Measurements from ENCODE around the gene MACROD2.

Gene MACROD2

DNA sequence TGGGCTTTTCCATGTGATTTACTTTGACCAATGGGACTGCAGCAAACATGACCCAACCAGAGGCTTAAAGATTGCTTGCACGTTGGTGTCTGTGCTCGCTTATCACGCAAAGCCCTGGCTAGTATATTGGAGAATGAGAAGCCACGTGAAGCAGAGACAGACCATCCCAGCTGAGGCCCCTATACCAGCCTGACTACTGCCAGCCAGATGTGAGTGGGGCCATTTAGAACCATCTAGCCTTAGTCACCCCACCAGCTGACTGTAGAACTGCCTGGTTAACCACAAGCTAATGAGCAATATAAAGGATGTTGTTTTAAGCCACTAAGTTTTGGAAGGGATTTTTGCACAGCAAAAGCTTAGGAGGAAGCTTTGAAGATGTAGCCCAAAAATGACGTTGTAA, 74.5 kb downstream of the MACROD2 start:
- TF ChIP-seq, protein P1, sequence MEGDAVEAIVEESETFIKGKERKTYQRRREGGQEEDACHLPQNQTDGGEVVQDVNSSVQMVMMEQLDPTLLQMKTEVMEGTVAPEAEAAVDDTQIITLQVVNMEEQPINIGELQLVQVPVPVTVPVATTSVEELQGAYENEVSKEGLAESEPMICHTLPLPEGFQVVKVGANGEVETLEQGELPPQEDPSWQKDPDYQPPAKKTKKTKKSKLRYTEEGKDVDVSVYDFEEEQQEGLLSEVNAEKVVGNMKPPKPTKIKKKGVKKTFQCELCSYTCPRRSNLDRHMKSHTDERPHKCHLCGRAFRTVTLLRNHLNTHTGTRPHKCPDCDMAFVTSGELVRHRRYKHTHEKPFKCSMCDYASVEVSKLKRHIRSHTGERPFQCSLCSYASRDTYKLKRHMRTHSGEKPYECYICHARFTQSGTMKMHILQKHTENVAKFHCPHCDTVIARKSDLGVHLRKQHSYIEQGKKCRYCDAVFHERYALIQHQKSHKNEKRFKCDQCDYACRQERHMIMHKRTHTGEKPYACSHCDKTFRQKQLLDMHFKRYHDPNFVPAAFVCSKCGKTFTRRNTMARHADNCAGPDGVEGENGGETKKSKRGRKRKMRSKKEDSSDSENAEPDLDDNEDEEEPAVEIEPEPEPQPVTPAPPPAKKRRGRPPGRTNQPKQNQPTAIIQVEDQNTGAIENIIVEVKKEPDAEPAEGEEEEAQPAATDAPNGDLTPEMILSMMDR (IDR thresholded peaks at IDR 0.05; ENCODE audit: insufficient read depth, low read length, poor library complexity, severe bottlenecking), result no peak
- Histone ChIP-seq H3K27me3 (replicated peaks; ENCODE audit: control insufficient read depth, insufficient read depth, low read length) (no peaks in the 10 kb centered on the region; the same call in 1 of the 2 replicates), H3K4me3 (replicated peaks; ENCODE audit: low read depth, low read length) (no peak overlapping the region), H3K36me3 (ENCODE audit: control insufficient read depth, insufficient read depth, low read length) (no peaks in the 10 kb centered on the region)
- DNase-seq (ENCODE audit: extremely low read depth, insufficient read length), result no peak

DNA sequence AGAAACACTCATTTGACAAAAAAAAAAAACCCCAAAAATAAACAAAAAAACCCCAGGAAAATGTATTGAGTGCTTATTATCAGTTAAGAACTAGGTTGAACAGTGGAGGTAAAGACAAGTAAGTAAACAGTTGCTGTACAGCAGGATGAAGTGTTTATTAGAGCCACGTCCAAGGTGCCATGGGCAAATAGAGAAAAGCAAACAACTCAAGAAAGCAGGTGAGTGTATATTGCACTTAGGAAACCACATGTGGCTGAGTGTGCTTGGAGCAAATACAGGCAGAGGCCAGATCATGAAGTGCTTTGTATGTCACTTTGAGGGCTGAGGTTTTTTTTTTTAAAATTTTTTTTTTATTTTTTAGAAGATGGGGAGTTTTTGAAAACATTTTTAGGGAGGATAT, 98.3 kb downstream of the MACROD2 start:
- Histone ChIP-seq H3K27me3 (replicated peaks; ENCODE audit: control insufficient read depth, insufficient read depth, low read length) (no peaks in the 10 kb centered on the region), H3K4me3 (replicated peaks; ENCODE audit: low read depth, low read length) (no peak overlapping the region), H3K36me3 (ENCODE audit: control insufficient read depth, insufficient read depth, low read length) (no peaks in the 10 kb centered on the region)
- no peak for DNase-seq (ENCODE audit: extremely low read depth, insufficient read length)
- TF ChIP-seq, protein P1 (IDR thresholded peaks at IDR 0.05; ENCODE audit: insufficient read depth, low read length, poor library complexity, severe bottlenecking), result no peak

DNA sequence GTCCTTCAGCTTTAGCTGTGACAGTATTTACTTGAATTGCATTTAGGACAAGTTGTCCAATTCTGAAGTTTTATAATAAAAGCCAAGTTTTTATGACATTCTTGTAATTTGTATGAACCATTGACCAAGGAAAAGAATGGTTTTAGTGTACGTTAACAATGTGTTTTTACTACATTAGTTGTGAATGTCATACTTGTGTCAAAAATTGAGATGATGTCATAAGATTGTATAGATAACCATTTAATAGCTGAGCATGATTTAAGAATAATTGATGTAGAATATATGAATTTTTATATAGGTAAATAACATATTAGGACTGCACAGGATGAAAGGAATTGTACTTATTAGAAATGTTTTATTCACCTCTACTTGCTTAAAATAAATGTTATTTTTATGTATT, 102.9 kb downstream of the MACROD2 start:
- no peaks in the 10 kb centered on the region for H3K36me3 ChIP-seq (ENCODE audit: control insufficient read depth, insufficient read depth, low read length)
- no peaks in the 10 kb centered on the region for H3K27me3 ChIP-seq (replicated peaks; ENCODE audit: control insufficient read depth, insufficient read depth, low read length)
- no peak for DNase-seq (ENCODE audit: extremely low read depth, insufficient read length)
- H3K4me3 ChIP-seq (replicated peaks; ENCODE audit: low read depth, low read length), result no peak overlapping the region
- TF ChIP-seq, protein P1 (IDR thresholded peaks at IDR 0.05; ENCODE audit: insufficient read depth, low read length, poor library complexity, severe bottlenecking), result no peak

DNA sequence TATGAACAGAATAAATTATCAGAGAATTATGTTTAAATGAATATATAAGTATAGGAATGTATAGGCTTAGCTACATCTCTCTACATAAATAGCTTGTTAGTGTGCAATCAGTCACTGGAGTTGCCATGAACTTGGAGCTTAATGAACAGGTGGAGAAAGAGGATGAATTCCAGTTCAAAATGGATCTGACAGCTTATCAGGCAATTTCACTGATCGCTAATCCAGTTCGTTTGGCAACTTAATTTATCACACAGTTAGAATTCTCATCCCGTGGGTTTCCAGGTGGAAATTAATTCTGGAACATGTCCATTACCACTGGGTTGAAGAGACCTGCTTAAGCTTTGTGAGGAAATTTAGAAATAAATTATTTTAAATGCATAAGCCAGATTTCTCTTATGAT, 118.1 kb downstream of the MACROD2 start:
- no peaks in the 10 kb centered on the region for H3K36me3 ChIP-seq (ENCODE audit: control insufficient read depth, insufficient read depth, low read length)
- no peak for DNase-seq (ENCODE audit: extremely low read depth, insufficient read length)
- H3K4me3 ChIP-seq (replicated peaks; ENCODE audit: low read depth, low read length), result no peak overlapping the region
- H3K27me3 ChIP-seq (replicated peaks; ENCODE audit: control insufficient read depth, insufficient read depth, low read length), result no peaks in the 10 kb centered on the region
- TF ChIP-seq, protein P1 (IDR thresholded peaks at IDR 0.05; ENCODE audit: insufficient read depth, low read length, poor library complexity, severe bottlenecking), result no peak

DNA sequence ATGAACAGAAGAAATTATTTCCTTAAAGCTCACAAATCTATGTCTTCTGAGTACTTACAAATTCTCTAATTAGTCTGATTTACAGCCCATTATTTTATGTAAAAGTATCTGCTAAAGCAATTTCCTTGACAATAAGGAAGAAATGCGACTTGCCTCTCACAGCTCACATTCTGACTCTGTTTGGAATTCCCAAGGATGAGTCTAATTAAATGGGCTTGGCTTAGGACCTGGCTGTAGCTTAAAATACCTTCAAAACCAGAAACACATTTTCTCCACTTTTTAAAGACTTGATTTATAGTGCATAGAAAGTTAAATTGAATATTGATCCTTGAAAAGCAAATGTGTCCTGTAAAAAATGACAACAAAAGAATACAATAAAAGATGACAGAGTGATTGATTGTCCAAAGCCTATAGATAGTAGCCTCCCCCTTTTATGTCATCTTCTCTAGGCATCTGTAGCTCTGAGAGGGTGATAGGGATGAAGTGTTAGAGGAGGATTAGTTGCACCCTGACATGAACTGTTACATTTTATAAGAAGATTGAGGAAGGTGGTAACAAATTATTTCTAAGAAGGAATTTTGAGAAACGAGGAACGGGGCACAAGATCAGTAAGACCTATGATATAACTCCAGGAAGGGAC, 118.9 kb downstream of the MACROD2 start:
- TF ChIP-seq, protein P1 (IDR thresholded peaks at IDR 0.05; ENCODE audit: insufficient read depth, low read length, poor library complexity, severe bottlenecking), result no peak
- H3K27me3 ChIP-seq (replicated peaks; ENCODE audit: control insufficient read depth, insufficient read depth, low read length), result no peaks in the 10 kb centered on the region
- no peak overlapping the region for H3K4me3 ChIP-seq (replicated peaks; ENCODE audit: low read depth, low read length)
- no peaks in the 10 kb centered on the region for H3K36me3 ChIP-seq (ENCODE audit: control insufficient read depth, insufficient read depth, low read length)
- DNase-seq (ENCODE audit: extremely low read depth, insufficient read length), result no peak

DNA sequence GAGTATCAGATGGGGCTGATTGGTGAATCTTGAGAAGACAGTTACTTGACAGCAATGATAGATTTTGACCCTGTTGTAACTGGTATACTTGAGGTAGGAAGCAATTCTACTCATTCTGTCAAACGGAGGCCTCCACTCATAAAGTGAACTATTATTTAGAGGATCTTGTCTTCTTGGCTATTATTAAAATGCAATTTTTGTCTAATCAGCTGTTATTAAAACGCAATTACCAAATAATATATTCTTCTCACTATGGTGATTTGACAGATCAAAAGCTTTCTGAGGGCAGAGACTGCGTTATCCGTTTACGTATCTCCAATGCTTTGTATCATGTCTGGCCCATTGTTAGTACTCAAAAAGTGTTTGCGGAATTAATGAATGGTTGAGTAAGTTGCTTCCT, 120.7 kb downstream of the MACROD2 start:
- Histone ChIP-seq H3K4me3 (replicated peaks; ENCODE audit: low read depth, low read length) (no peak overlapping the region), H3K27me3 (replicated peaks; ENCODE audit: control insufficient read depth, insufficient read depth, low read length) (no peaks in the 10 kb centered on the region), H3K36me3 (ENCODE audit: control insufficient read depth, insufficient read depth, low read length) (no peaks in the 10 kb centered on the region)
- TF ChIP-seq, protein P1 (IDR thresholded peaks at IDR 0.05; ENCODE audit: insufficient read depth, low read length, poor library complexity, severe bottlenecking), result no peak
- DNase-seq (ENCODE audit: extremely low read depth, insufficient read length), result no peak

All from GM06990 (cell line).